Posterior vena cava (tissue), 2 donors: ENCODE measurements around the gene C1orf21. TPM values are rescaled to one million over a fixed set of nuclear protein-coding genes. Genes with fewer than 3 reads are reported as not detected.

Experiments
- DNase-seq: peaks from one replicate; pipeline ENCODE4 v3.0.0-alpha.2; 2020; ENCODE audit warnings: low spot score
- intact Hi-C, 2 donors: fragments of 100-400 bp; cut with DNase I; formaldehyde crosslinking; loops; one replicate each; pipeline versions ENCODE4 v1.14.1 to v1.14.2; 2022 to 2023
- total RNA-seq, 2 donors: library from RNA; stranded (reverse); fragmentation: NEBNext Ultra II Directional; extraction: Animal tissue kit (Norgen Biotek cat#: 25700); gene quantifications; one replicate each; pipeline ENCODE4 v1.2.1, GENCODE V29; 2021
- donor health status: DM: yes; HTN: yes; CAD: no.
- donor health status: DM: yes; HTN: yes; CAD: no.

The C1orf21 gene
- total RNA-seq, 2 donors from 2014 or later, result 64.5 to 69.3 TPM

- intact Hi-C loops, result no loop called here
- no peak for DNase-seq
Observed at GRCh38 chr1:184499616-184500015, 112.8 kb downstream of the C1orf21 start.

GRCh38 chr1:184502161-184502560 is 115.3 kb downstream of the C1orf21 start:
- intact Hi-C loops, result no loop called here
- DNase-seq, result no peak

GRCh38 chr1:184503221-184503749 is 116.5 kb downstream of the C1orf21 start:
- no peak for DNase-seq
- intact Hi-C loops, result no loop called here

- intact Hi-C loops, result no loop called here
- DNase-seq, result no peak
Observed at GRCh38 chr1:184504040-184504954, 117.5 kb downstream of the C1orf21 start.

- intact Hi-C loops, result no loop called here
Observed at GRCh38 chr1:184504955-184505338, 118.1 kb downstream of the C1orf21 start.

GRCh38 chr1:184506481-184506880 is 119.7 kb downstream of the C1orf21 start:
- intact Hi-C loops, result no loop called here
- DNase-seq, result no peak

More at GRCh38 chr1:184504955-184505338, 118.1 kb downstream of the C1orf21 start:
- no peak for DNase-seq

GRCh38 chr1:184507165-184507564 is 120.3 kb downstream of the C1orf21 start:
- no peak for DNase-seq
- intact Hi-C loops, result no loop called here

- DNase-seq, result no peak
- intact Hi-C loops, result no loop called here
Observed at GRCh38 chr1:184507604-184508280, 120.9 kb downstream of the C1orf21 start.

GRCh38 chr1:184509105-184509504 is 122.3 kb downstream of the C1orf21 start:
- intact Hi-C loops, result no loop called here
- no peak for DNase-seq

- intact Hi-C loops, result no loop called here
- no peak for DNase-seq
Observed at GRCh38 chr1:184510110-184510509, 123.3 kb downstream of the C1orf21 start.

- intact Hi-C loops, result no loop called here
- DNase-seq, result no peak
Observed at GRCh38 chr1:184512724-184513123, 125.9 kb downstream of the C1orf21 start.

- no peak for DNase-seq
- intact Hi-C loops, result no loop called here
Observed at GRCh38 chr1:184513421-184513820, 126.6 kb downstream of the C1orf21 start.

GRCh38 chr1:184513966-184514365 is 127.1 kb downstream of the C1orf21 start:
- intact Hi-C loops, result no loop called here
- no peak for DNase-seq

GRCh38 chr1:184514447-184514846 is 127.6 kb downstream of the C1orf21 start:
- no peak for DNase-seq
- intact Hi-C loops, result no loop called here

- DNase-seq, result no peak
- intact Hi-C loops, result loop anchor here in 1 of 2 donors (5.0 kb wide), 1 partner anchor 1170 kb away; no protein-coding TSS in a partner anchor
Observed at GRCh38 chr1:184517130-184517529, 130.3 kb downstream of the C1orf21 start.

- no peak for DNase-seq
- intact Hi-C loops, result loop anchor here in 1 of 2 donors (5.0 kb wide), 1 partner anchor 1172 kb away; no protein-coding TSS in a partner anchor
Observed at GRCh38 chr1:184518736-184519357, 132.0 kb downstream of the C1orf21 start.

GRCh38 chr1:184520336-184520735 is 133.5 kb downstream of the C1orf21 start:
- intact Hi-C loops, result no loop called here
- no peak for DNase-seq

- no peak for DNase-seq
- intact Hi-C loops, result no loop called here
Observed at GRCh38 chr1:184524248-184524647, 137.4 kb downstream of the C1orf21 start.

- intact Hi-C loops, result no loop called here
- no peak for DNase-seq
Observed at GRCh38 chr1:184527402-184527801, 140.6 kb downstream of the C1orf21 start.

GRCh38 chr1:184530226-184530625 is 143.4 kb downstream of the C1orf21 start:
- intact Hi-C loops, result no loop called here
- no peak for DNase-seq
